Suprapubic skin (tissue), 4 donors: ENCODE measurements around the gene PLEKHO2. TPM values are rescaled to one million over a fixed set of nuclear protein-coding genes. Genes with fewer than 3 reads are reported as not detected.
A peak's percentile ranks its signal among the peaks of the same experiment; 100 is the strongest.

Experiments
- DNase-seq, 2 donors: peaks; one replicate each; pipeline ENCODE4 v3.0.0-alpha.2; 2019; ENCODE audit warnings: low spot score in 2 of 2
- H3K27ac ChIP-seq: fragments of 200-600 bp; sonication (generic); one replicate; pipeline ENCODE4 v1.5.1; 2019
- H3K27me3 ChIP-seq: fragments of 200-600 bp; sonication (generic); one replicate; pipeline ENCODE4 v1.5.1; 2019
- H3K36me3 ChIP-seq: fragments of 200-600 bp; sonication (generic); one replicate; pipeline ENCODE4 v1.5.1; 2019
- H3K4me1 ChIP-seq: fragments of 200-600 bp; sonication (generic); one replicate; pipeline ENCODE4 v1.5.1; 2019
- H3K4me3 ChIP-seq: fragments of 200-600 bp; sonication (generic); one replicate; pipeline ENCODE4 v1.5.1; 2019; ENCODE audit warnings: mild to moderate bottlenecking
- H3K9me3 ChIP-seq: fragments of 200-600 bp; sonication (generic); one replicate; pipeline ENCODE4 v1.5.1; 2019
- EP300 ChIP-seq: sonication (generic); formaldehyde crosslinking; IDR thresholded peaks from one replicate; pipeline ENCODE4 v1.6.1; 2017; ENCODE audit warnings: antibody characterized with exemption
- POLR2A ChIP-seq, 2 donors: fragments of 450-650 bp; IDR thresholded peaks; one replicate each; pipeline ENCODE4 v1.6.1; 2017; ENCODE audit warnings: antibody characterized with exemption in 2 of 2, mild to moderate bottlenecking in 2 of 2, moderate library complexity in 2 of 2
- POLR2AphosphoS5 ChIP-seq, 3 donors: sonication (generic); formaldehyde crosslinking; IDR thresholded peaks; one replicate each; pipeline ENCODE4 v1.6.1; 2017; ENCODE audit warnings: antibody characterized with exemption in 3 of 3
- WGBS: methylation state at CpG from one replicate; pipeline ENCODE4 v1.1.5; 2018; 5-methylcytosine and 5-hydroxymethylcytosine counted together
- total RNA-seq, 4 donors: library from RNA; depleted of rRNA; stranded (reverse); fragments of >200 nt; gene quantifications; one replicate each; pipeline ENCODE4 v1.1.0, GENCODE V29; 2016
- TF ChIP-seq, protein P1 (sequence below), 2 donors: fragments of 200-600 bp in 1 of 2; fragments of 450-650 bp in 1 of 2; sonication (generic) in 1 of 2; IDR thresholded peaks; one replicate each; pipeline ENCODE4 v1.5.1; 2016 to 2019; ENCODE audit warnings: antibody characterized with exemption in 2 of 2, mild to moderate bottlenecking in 1 of 2, moderate library complexity in 1 of 2

The PLEKHO2 gene
- total RNA-seq, 4 donors from 2014 or later = 6.7 to 13.8 (median 8.0) TPM

GRCh38 chr15:64854526-64854925, 12.8 kb downstream of the PLEKHO2 start:
- Histone ChIP-seq H3K27ac (peak overlapping the region; percentile 30), H3K36me3 (peaks cover 17% of the 10 kb centered on the region), H3K27me3 (no peaks in the 10 kb centered on the region), H3K4me3 (no peak overlapping the region), H3K4me1 (peaks cover 80% of the 10 kb centered on the region), H3K9me3 (no peaks in the 10 kb centered on the region)
- TF ChIP-seq POLR2AphosphoS5 (IDR thresholded peaks at IDR 0.05) = no peak
- no peak for TF ChIP-seq POLR2A (IDR thresholded peaks at IDR 0.05)
- no peak for TF ChIP-seq EP300
- TF ChIP-seq, protein P1, sequence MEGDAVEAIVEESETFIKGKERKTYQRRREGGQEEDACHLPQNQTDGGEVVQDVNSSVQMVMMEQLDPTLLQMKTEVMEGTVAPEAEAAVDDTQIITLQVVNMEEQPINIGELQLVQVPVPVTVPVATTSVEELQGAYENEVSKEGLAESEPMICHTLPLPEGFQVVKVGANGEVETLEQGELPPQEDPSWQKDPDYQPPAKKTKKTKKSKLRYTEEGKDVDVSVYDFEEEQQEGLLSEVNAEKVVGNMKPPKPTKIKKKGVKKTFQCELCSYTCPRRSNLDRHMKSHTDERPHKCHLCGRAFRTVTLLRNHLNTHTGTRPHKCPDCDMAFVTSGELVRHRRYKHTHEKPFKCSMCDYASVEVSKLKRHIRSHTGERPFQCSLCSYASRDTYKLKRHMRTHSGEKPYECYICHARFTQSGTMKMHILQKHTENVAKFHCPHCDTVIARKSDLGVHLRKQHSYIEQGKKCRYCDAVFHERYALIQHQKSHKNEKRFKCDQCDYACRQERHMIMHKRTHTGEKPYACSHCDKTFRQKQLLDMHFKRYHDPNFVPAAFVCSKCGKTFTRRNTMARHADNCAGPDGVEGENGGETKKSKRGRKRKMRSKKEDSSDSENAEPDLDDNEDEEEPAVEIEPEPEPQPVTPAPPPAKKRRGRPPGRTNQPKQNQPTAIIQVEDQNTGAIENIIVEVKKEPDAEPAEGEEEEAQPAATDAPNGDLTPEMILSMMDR (IDR thresholded peaks at IDR 0.05) = no peak
- DNase-seq = no peak
- WGBS = 57% methylated on average over 3 of the region's 3 CpGs

GRCh38 chr15:64855205-64855975, 13.7 kb downstream of the PLEKHO2 start:
- 52% methylated on average over 2 of the region's 7 CpGs for WGBS
- peaks cover 22% of the 10 kb centered on the region for H3K36me3 ChIP-seq
- H3K27ac ChIP-seq = peak overlapping the region; percentile 25
- no peak for DNase-seq
- no peaks in the 10 kb centered on the region for H3K9me3 ChIP-seq
- no peak for TF ChIP-seq POLR2AphosphoS5 (IDR thresholded peaks at IDR 0.05)
- no peak for TF ChIP-seq POLR2A (IDR thresholded peaks at IDR 0.05)
- no peak for TF ChIP-seq EP300
- TF ChIP-seq, protein P1 (IDR thresholded peaks at IDR 0.05) = no peak
- H3K4me3 ChIP-seq = no peak overlapping the region
- H3K27me3 ChIP-seq = no peaks in the 10 kb centered on the region
- H3K4me1 ChIP-seq = peaks cover 73% of the 10 kb centered on the region

DNA sequence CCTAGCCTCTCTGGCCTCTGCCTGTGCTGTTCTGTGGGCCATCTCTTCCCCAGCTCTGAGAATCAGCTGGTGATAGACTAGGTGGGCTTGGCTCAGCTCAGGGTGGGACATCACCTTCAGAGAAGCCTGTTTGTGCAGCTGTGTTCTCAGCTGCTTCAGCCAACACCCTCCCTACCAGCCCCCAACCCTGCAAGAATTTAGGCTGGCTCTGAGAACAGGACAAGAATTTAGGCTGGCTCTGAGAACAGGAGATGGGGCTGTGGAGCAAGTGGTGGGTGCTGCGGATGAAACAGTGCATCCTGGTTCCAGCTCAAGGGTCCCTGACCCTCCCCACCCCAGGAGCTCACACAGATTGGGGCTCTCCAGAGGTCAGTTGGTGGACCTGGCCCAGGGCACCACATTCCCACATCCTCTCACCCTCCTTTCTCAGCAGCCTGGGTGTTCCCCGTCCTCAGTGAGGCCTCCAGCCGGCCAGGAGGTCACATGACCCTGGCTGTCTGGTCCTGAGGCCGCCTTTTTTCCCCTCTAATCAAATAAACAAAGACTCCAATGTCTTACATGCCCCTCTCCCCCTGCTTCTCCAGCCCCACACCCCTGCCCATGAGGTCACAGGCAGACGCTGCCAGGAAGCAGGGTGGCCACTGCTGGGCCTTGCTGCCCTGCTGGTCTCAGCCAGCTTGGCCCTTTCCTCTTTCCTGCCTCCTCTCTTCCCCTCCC, 14.9 kb downstream of the PLEKHO2 start:
- WGBS = 59% methylated on average over 5 of the region's 5 CpGs
- no peak for TF ChIP-seq POLR2AphosphoS5 (IDR thresholded peaks at IDR 0.05)
- TF ChIP-seq POLR2A (IDR thresholded peaks at IDR 0.05) = no peak
- TF ChIP-seq EP300 = no peak
- TF ChIP-seq, protein P1 (IDR thresholded peaks at IDR 0.05) = no peak
- Histone ChIP-seq H3K27me3 (no peaks in the 10 kb centered on the region), H3K36me3 (peaks cover 29% of the 10 kb centered on the region), H3K27ac (peak overlapping the region; percentile 73), H3K4me1 (peaks cover 61% of the 10 kb centered on the region), H3K9me3 (no peaks in the 10 kb centered on the region), H3K4me3 (no peak overlapping the region)
- DNase-seq = no peak

GRCh38 chr15:64857421-64857820, 15.7 kb downstream of the PLEKHO2 start:
- Histone ChIP-seq H3K27me3 (no peaks in the 10 kb centered on the region), H3K4me1 (peaks cover 54% of the 10 kb centered on the region), H3K4me3 (no peak overlapping the region), H3K27ac (peak overlapping the region; percentile 73), H3K36me3 (peaks cover 38% of the 10 kb centered on the region), H3K9me3 (no peaks in the 10 kb centered on the region)
- 71% methylated on average over 4 of the region's 4 CpGs for WGBS
- TF ChIP-seq, protein P1 (IDR thresholded peaks at IDR 0.05) = no peak
- TF ChIP-seq POLR2AphosphoS5 (IDR thresholded peaks at IDR 0.05) (no peak), POLR2A (IDR thresholded peaks at IDR 0.05) (no peak), EP300 (no peak)
- no peak for DNase-seq

DNA sequence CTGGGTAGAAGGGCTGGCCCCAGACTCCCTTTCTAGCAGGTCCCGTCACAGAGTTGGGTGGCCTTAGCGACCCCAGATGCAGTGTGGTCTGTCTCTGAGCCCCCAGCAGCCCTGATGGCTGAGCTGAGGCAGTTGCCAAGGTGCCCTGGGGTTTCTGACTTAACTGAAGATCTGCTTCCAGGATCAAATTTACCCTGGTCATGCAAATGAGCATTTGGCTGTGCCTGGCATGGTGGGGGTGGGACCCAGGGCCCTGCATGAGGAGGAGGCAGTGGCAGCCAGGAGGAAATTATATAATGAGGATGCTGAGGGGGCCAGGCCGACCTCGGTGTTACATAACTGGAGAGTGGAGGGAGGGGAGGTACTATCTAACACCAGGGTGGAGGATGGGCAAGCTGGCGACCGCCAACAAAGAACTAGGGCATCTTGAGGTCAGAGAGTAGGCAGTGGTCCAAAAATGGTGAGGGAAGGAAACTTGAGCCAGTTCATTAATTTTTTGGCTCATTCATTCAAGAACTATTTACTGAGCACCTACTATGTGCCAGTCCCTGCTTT, 16.4 kb downstream of the PLEKHO2 start:
- WGBS = 48% methylated on average over 4 of the region's 6 CpGs
- TF ChIP-seq EP300 (no peak), POLR2A (IDR thresholded peaks at IDR 0.05) (no peak), POLR2AphosphoS5 (IDR thresholded peaks at IDR 0.05) (no peak)
- TF ChIP-seq, protein P1 (IDR thresholded peaks at IDR 0.05) = no peak
- H3K36me3 ChIP-seq = peaks cover 41% of the 10 kb centered on the region

More for the DNA sequence above, 16.4 kb downstream of the PLEKHO2 start:
- DNase-seq = no peak
- Histone ChIP-seq H3K9me3 (no peaks in the 10 kb centered on the region), H3K4me1 (peaks cover 54% of the 10 kb centered on the region), H3K27me3 (no peaks in the 10 kb centered on the region), H3K27ac (peak overlapping the region; percentile 42), H3K4me3 (no peak overlapping the region)
